SU-DHL-6 (cell line): ENCODE data around the gene PAQR4.

Experiments used
- H2AFZ ChIP-seq: fragments of 200-600 bp; sonication (generic); 2 replicates; pipeline ENCODE4 v1.6.1; 2014; ENCODE audit warnings: low read depth, mild to moderate bottlenecking, moderate library complexity, mixed read lengths, antibody characterized with exemption, low read length; ENCODE audit not compliant: severe bottlenecking
- H3F3A ChIP-seq: fragments of 200-600 bp; shearing (Covaris generic); 2 replicates; pipeline ENCODE4 v1.6.0; 2016; ENCODE audit warnings: antibody characterized with exemption, mild to moderate bottlenecking; ENCODE audit not compliant: insufficient read depth
- H3K27ac ChIP-seq: fragments of 200-600 bp; sonication (generic); 2 replicates; pipeline ENCODE4 v1.5.1; 2016; ENCODE audit warnings: low read depth, mild to moderate bottlenecking, low read length, moderate library complexity, mixed read lengths
- H3K27me3 ChIP-seq: fragments of 200-600 bp; sonication (generic), shearing (Covaris generic); 2 replicates; pipeline ENCODE4 v1.6.0; 2014; ENCODE audit warnings: mild to moderate bottlenecking, low read length
- H3K36me3 ChIP-seq: fragments of 200-600 bp; sonication (generic); 2 replicates; pipeline ENCODE4 v1.6.1; 2014; ENCODE audit warnings: mild to moderate bottlenecking, low read length, mixed read lengths
- H3K4me2 ChIP-seq: fragments of 300-600, 200-600 bp; shearing (Covaris generic), sonication (generic); 2 replicates; pipeline ENCODE4 v1.6.0; 2014; ENCODE audit warnings: low read length, low read depth, mild to moderate bottlenecking; ENCODE audit not compliant: poor library complexity, severe bottlenecking
- H3K4me3 ChIP-seq: fragments of 200-600 bp; sonication (generic); 2 replicates; pipeline ENCODE4 v1.5.1; 2014; ENCODE audit warnings: antibody characterized with exemption, low read length, mild to moderate bottlenecking, mixed read lengths; ENCODE audit not compliant: insufficient read depth, poor library complexity, severe bottlenecking
- H3K79me2 ChIP-seq: fragments of 200-600 bp; sonication (generic); 2 replicates; pipeline ENCODE4 v1.6.1; 2014; ENCODE audit warnings: mild to moderate bottlenecking, low read length, moderate library complexity; ENCODE audit not compliant: insufficient read depth
- H3K9ac ChIP-seq: fragments of 200-600 bp; sonication (generic); 2 replicates; pipeline ENCODE4 v1.7.0; 2014; ENCODE audit warnings: mild to moderate bottlenecking, low read length
- H3K9me2 ChIP-seq: fragments of 200-600 bp; sonication (generic); replicated peaks from 2 replicates; pipeline ENCODE4 v1.6.1; 2014; ENCODE audit warnings: low read length; ENCODE audit not compliant: insufficient read depth
- H3K9me3 ChIP-seq: fragments of 200-600 bp; sonication (generic); 2 replicates; pipeline ENCODE4 v1.6.1; 2014; ENCODE audit warnings: low read length, mixed read lengths; ENCODE audit not compliant: insufficient read depth
- H4K20me1 ChIP-seq: fragments of 200-600 bp; sonication (generic); 2 replicates; pipeline ENCODE4 v1.6.1; 2014; ENCODE audit warnings: low read depth, mild to moderate bottlenecking, antibody characterized with exemption, low read length, moderate library complexity, mixed read lengths
- EZH2phosphoT487 ChIP-seq: fragments of 200-600 bp; sonication (generic), shearing (Covaris generic); conservative IDR thresholded peaks from 2 replicates; pipeline ENCODE4 v1.6.1; 2018; ENCODE audit warnings: mild to moderate bottlenecking, antibody characterized with exemption, low read length, moderate library complexity, mixed read lengths
- TF ChIP-seq, protein P1 (sequence below): fragments of 200-600 bp; sonication (generic); IDR thresholded peaks from one replicate; pipeline ENCODE4 v1.5.1; 2017; ENCODE audit warnings: antibody characterized with exemption, mild to moderate bottlenecking, low read length, moderate library complexity; ENCODE audit not compliant: insufficient read depth, poor library complexity, severe bottlenecking

PAQR4 gene

DNA sequence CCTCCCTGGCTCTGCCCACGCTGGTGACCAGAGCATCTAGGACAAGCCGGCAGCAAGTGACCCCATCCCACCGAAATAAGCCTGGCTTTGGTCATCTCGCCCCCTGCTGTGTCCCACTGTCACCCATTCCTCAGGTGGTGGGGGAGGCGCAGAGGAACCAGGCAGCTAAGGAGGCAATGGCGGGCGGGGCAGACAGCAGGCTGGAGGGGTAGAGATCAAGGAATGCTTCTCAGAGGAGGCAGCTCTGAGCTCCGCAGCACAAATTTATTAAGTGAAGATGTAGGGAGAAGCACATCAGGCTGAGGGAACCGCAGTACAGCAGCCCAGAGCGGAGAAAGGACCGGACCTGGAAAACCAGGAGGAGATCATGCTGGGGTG, 12.6 kb upstream of the PAQR4 start:
- Histone ChIP-seq H3K36me3 (no peaks in the 10 kb centered on the region), H3K4me3 (no peak overlapping the region), H3K9me3 (no peaks in the 10 kb centered on the region), H3K79me2 (no peaks in the 10 kb centered on the region), H3K27ac (no peak overlapping the region), H3F3A (peaks cover 12% of the 10 kb centered on the region), H4K20me1 (no peaks in the 10 kb centered on the region), H3K4me2 (no peak overlapping the region), H3K27me3 (no peaks in the 10 kb centered on the region), H3K9me2 (no peaks in the 10 kb centered on the region), H2AFZ (no peak overlapping the region), H3K9ac (no peak overlapping the region)
- TF ChIP-seq, protein P1, sequence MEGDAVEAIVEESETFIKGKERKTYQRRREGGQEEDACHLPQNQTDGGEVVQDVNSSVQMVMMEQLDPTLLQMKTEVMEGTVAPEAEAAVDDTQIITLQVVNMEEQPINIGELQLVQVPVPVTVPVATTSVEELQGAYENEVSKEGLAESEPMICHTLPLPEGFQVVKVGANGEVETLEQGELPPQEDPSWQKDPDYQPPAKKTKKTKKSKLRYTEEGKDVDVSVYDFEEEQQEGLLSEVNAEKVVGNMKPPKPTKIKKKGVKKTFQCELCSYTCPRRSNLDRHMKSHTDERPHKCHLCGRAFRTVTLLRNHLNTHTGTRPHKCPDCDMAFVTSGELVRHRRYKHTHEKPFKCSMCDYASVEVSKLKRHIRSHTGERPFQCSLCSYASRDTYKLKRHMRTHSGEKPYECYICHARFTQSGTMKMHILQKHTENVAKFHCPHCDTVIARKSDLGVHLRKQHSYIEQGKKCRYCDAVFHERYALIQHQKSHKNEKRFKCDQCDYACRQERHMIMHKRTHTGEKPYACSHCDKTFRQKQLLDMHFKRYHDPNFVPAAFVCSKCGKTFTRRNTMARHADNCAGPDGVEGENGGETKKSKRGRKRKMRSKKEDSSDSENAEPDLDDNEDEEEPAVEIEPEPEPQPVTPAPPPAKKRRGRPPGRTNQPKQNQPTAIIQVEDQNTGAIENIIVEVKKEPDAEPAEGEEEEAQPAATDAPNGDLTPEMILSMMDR = no peak
- TF ChIP-seq EZH2phosphoT487 = no peak

DNA sequence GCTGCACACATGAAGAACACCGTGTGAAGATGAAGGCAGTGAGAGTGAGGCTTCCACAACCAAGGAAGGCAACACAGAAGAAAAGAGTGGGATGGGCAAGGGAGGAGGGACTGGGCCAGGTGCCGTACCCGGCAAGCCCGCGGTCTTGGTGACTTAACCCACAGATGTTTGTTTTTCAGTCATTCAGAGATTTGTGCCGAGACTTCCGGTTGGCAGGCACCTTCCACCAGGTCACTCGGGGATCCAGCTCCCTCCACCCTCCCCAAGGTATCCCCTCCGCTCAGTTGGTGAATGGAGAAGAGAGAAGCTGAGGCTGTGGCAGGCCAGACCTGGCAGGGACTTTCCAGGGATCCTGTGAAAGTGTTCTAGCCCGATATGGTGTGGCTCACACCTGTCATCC, 9.9 kb upstream of the PAQR4 start:
- H2AFZ ChIP-seq = no peak overlapping the region
- no peak overlapping the region for H3K4me2 ChIP-seq
- no peak overlapping the region; the same call in 1 of the 2 replicates for H3K27ac ChIP-seq
- H3K9ac ChIP-seq = no peak overlapping the region
- H4K20me1 ChIP-seq = no peaks in the 10 kb centered on the region
- H3K9me2 ChIP-seq = no peaks in the 10 kb centered on the region
- H3K27me3 ChIP-seq = no peaks in the 10 kb centered on the region
- TF ChIP-seq, protein P1 = no peak
- no peak for TF ChIP-seq EZH2phosphoT487
- H3F3A ChIP-seq = peaks cover 25% of the 10 kb centered on the region
- no peaks in the 10 kb centered on the region for H3K79me2 ChIP-seq
- no peaks in the 10 kb centered on the region for H3K36me3 ChIP-seq
- H3K4me3 ChIP-seq = no peak overlapping the region
- H3K9me3 ChIP-seq = no peaks in the 10 kb centered on the region

DNA sequence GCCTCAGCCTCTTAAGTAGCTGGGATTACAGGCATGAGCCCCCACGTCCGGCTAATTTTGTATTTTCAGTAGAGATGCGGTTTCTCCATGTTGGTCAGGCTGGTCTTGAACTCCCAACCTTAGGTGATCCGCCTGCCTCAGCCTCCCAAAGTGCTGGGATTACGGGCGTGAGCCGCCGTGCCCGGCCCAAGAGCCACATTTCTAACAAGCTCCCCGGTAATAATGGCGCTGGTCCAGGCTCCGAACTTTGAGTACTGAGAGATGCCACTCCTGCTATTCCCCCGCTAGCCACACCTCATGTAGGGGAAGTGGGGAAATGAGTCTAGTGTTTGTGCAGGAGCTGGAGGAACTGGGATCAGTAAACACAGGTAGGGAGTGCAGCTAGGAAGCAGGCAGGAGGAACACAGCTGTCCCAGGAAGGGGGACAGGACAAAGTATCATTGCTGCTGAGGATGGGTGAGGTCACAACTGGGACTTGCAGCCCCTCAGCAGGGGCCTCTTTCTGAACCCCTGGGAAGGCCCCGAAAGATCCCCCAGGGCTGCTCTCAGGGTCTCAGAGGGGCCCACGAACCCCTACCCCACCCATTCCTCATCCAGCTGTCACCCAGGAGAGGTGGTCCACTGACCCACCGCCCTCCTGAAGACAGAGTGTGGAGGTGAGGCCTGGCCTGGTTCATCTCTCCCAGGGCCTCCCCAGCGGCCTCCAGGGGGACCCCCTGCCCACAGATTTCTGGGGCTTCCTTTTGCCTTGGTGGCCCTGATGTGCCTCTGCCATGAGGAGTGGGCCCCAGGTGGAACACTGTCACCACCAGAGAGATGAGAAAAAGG, 8.8 kb upstream of the PAQR4 start:
- H3K4me2 ChIP-seq = no peak overlapping the region
- no peaks in the 10 kb centered on the region for H3K36me3 ChIP-seq
- H3K79me2 ChIP-seq = no peaks in the 10 kb centered on the region
- H3K9ac ChIP-seq = peak overlapping the region; percentile 39; the same call in 1 of the 2 replicates
- H3K27ac ChIP-seq = peak overlapping the region; percentile 60
- no peak overlapping the region for H3K4me3 ChIP-seq
- no peaks in the 10 kb centered on the region for H3K27me3 ChIP-seq
- no peaks in the 10 kb centered on the region for H4K20me1 ChIP-seq
- peaks cover 33% of the 10 kb centered on the region for H3F3A ChIP-seq
- no peak for TF ChIP-seq EZH2phosphoT487
- TF ChIP-seq, protein P1 = no peak
- no peak overlapping the region for H2AFZ ChIP-seq
- no peaks in the 10 kb centered on the region for H3K9me3 ChIP-seq
- H3K9me2 ChIP-seq = no peaks in the 10 kb centered on the region
